HG03103 (cell line): ENCODE data around the gene UBAP1.
"Not testable (repeated sequence)": the region's sequence is repeated elsewhere in the genome, so short reads cannot be mapped to it uniquely, and the experiment has no call there.

ENCODE experiments used
- ATAC-seq: cut with Tn5 transposase; IDR thresholded peaks from one replicate; pipeline ENCODE4 v1.9.1; 2021; ENCODE audit warnings: low read depth; ENCODE audit not compliant: unreplicated experiment

UBAP1 gene

DNA sequence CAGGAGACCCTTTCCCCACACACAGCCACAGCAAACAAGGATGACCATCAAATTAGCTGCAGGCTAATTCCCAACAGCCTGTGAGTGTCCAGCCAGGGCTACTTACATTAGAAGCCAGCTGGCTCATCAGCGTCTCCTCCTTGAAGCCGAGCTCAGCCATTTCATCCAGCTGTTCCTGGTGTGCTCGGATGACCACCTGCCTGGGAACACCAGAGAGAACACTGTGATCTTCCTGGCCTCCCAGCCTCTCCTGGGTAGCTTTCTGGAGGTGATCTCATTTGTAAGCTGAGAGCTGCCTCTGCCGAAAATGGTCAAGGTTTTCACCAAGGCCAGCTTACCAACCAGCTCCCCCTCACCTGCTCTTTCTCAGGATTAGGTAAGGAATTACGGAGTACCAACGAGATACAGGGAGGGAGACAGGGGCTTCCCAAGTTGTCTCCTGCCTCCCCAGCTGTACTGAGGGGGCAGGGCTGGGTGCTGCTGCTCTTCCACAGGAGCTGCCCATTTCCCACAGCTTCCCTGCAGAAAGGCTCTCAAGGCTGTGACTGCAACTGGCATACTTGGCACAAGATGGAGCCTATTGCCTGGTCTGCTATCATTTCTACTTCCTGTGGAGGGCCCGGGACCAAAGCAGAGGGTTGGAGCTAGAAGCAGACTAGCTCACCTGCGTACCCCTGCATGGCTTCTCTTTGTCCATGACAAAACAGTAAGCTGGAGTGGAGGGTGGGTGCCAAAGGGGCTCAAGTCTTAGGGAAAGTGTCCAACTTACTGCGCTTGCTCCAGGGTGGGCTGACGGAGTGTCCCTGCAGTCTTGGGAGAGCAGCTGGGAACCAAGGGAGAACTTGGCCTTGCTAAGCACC lies 76.4 kb downstream of the UBAP1 start:
- ATAC-seq, result no peak

DNA sequence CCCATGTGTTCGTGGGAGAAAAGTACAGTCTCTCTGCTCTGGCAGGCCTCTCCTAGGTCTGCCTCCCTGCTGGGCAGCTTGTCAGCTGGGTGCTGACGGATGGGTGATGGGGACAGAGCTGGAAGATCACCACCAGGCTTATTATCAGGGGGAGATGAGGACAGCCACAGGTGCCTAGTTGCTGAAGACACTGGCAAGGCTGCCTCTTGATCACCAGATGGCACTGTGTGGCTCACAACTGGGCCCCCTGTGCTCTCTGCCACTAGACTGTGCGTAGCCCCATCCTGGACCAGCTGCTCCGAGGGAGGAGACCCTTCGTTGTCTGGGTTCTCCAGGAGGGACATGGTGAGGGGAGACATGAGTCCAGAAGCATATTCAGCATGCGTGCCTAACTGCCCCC lies 77.3 kb downstream of the UBAP1 start:
- no peak for ATAC-seq

DNA sequence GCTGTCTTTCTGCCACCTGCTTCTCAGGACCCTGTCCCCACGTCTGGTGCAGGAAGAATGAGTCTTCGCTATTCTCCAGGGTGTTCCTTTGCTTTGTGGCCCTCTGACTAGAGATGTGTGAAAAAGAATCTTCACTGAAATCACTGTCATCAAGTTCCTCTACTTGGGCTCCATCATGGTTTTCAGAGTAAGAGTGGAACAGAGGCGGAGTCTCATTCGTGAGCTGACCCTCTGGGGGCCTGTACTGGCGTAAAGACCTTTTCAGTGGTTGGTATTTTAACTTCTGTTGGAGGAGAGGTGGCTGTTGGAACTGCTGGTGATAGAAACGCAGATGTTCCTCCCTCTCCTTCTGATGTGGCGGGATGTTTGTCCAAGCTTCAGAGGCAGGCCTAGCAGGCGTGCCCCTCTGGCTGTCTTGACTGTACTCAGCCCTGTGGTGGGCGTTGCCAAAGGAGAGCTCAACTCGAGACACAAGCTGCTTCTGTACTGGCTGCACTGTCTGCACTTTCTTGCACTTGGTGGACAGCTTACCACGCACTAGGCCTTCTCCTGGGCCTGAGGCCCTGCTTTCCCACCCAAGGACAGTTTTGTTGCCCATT lies 78.2 kb downstream of the UBAP1 start:
- ATAC-seq, result no peak

- ATAC-seq, result no peak
These were observed 80.5 kb downstream of the UBAP1 start for GRCh38 chr9:34259315-34259714.

DNA sequence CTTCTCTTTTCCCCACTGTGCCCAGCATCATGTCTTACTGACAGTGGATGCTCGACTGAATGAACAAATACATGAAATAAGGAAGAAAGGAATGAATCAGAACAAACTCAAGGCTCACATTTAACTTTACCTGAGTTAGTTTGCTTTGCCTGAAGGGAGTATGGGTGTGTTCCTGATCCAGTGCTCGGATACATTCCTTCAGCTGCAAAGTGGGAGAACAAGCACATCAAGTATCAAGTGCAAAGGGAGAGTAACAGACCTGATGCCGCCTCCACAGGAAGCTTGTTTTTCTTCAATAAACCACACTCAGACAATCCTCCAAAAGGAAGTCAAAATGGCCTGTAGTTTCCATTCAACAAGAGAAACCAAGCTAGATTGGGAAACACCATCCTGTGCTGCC lies 84.1 kb downstream of the UBAP1 start:
- no peak for ATAC-seq

DNA sequence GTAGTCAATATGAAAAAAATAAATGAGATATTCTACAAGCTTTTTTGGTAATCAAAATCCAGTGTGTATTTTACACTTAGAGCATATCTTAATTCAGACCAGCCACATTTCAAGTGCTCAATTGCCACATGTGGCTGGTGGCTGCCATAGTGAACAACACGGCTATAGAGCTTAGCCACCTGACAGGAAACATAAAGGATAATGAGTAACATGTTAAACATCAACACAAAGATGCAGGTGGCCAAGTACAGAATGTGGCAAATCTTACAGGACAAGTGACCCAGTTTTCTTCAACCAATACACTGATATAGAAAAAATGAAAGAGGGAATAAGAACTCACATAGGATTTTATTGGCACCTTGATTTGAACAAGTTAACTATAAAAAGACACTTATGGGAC lies 88.8 kb downstream of the UBAP1 start:
- no peak for ATAC-seq

- no peak for ATAC-seq
These were observed 92.6 kb downstream of the UBAP1 start for GRCh38 chr9:34271265-34272006.

DNA sequence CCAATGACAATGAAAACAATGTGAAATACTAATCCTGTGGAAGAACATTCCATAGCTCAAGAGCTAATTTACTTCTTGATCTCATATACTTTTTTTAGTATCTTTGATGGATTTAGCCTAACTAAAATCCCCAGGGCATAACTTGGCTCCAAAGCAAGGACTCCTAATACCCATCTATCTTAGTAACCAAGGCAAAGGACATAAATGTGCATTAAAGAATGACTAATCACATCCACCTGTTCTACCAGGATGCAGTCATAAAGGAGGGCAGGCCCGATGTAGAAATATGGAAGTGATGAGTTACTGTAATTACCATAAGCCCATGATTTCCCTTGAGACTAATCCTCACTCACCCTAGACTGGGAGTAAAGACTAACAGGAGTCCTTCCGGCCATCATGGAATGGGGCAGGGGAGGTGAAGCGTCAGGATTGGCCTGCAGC lies 93.3 kb downstream of the UBAP1 start:
- no peak for ATAC-seq

- ATAC-seq, result not testable (repeated sequence)
These were observed 94.7 kb downstream of the UBAP1 start for GRCh38 chr9:34273588-34273987.

DNA sequence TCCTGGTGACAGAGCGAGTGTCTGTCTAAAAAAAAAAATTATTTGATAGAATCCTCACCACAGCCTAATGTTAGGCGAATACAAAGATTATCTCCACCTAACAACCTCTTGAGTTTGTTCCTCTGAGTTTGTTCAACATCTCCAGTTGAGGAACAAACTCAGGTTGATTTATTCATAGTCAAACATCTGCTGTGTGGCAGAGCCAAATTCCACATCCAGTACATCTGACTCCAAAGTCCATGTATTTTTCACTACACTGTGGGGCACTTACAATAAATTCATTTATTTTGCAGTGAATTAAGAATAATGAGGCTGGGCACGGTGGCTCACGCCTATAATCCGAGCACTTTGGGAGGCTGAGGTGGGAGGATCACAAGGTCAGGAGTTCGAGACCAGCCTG lies 97.0 kb downstream of the UBAP1 start:
- ATAC-seq, result no peak

- ATAC-seq, result no peak
These were observed 97.9 kb downstream of the UBAP1 start for GRCh38 chr9:34276772-34277171.

- ATAC-seq, result no peak
These were observed 100.6 kb downstream of the UBAP1 start for GRCh38 chr9:34279411-34279810.

GRCh38 chr9:34282096-34282495 lies 103.3 kb downstream of the UBAP1 start:
- no peak for ATAC-seq

GRCh38 chr9:34289159-34289558 lies 110.3 kb downstream of the UBAP1 start:
- ATAC-seq, result no peak

GRCh38 chr9:34291023-34291422 lies 112.2 kb downstream of the UBAP1 start:
- no peak for ATAC-seq

DNA sequence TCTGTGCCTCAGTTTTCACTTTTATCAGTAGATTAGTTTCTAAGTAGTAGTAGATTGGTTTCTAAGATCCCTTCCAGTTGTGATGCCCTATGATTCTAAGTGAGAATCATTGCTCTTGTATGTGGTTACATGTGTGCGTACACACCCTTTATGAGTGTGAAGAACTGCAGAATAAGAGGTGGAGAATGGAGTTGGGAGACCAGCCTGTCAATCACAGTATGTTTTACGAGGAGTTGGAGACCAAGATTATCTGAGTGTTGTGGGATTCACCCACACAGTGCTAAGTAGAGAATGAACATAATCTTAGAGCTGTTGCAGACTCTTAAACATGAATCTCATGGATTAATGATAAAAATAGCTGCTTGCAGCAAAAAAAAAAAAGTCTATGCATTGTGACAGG lies 112.6 kb downstream of the UBAP1 start:
- ATAC-seq, result no peak

- ATAC-seq, result no peak
These were observed 113.7 kb downstream of the UBAP1 start for GRCh38 chr9:34292552-34292951.

- not testable (repeated sequence) for ATAC-seq
These were observed 122.2 kb downstream of the UBAP1 start for GRCh38 chr9:34301064-34301463.
